Loucy (cell line): ENCODE measurements around the gene CDC20B.

Experiments
- H2AFZ ChIP-seq: fragments of 200-600 bp; sonication (generic); 2 replicates; pipeline ENCODE4 v1.6.0; 2016; ENCODE audit warnings: antibody characterized with exemption, mild to moderate bottlenecking, low read length, moderate library complexity
- H3F3A ChIP-seq: fragments of 200-600 bp; 2 replicates; pipeline ENCODE4 v1.6.0; 2016; ENCODE audit warnings: antibody characterized with exemption, low read depth, mild to moderate bottlenecking
- H3K27me3 ChIP-seq: fragments of 200-600 bp; sonication (generic); 2 replicates; pipeline ENCODE4 v1.6.1; 2014; ENCODE audit warnings: low read length, mild to moderate bottlenecking; ENCODE audit not compliant: insufficient read depth, poor library complexity, severe bottlenecking
- H3K36me3 ChIP-seq: fragments of 200-600 bp; sonication (generic); 2 replicates; pipeline ENCODE4 v1.6.1; 2016; ENCODE audit warnings: low read length; ENCODE audit not compliant: insufficient read depth
- H3K4me1 ChIP-seq: fragments of 200-600 bp; sonication (generic); 2 replicates; pipeline ENCODE4 v1.5.1; 2014; ENCODE audit warnings: low read length, mild to moderate bottlenecking; ENCODE audit not compliant: insufficient read depth, poor library complexity, severe bottlenecking
- H3K4me2 ChIP-seq: fragments of 200-600 bp; sonication (generic); 2 replicates; pipeline ENCODE4 v1.6.0; 2014; ENCODE audit warnings: antibody characterized with exemption, low read length, low read depth, mild to moderate bottlenecking; ENCODE audit not compliant: poor library complexity, severe bottlenecking
- H3K4me3 ChIP-seq: fragments of 200-600 bp; sonication (generic); 2 replicates; pipeline ENCODE4 v1.5.1; 2014; ENCODE audit warnings: low read length, mild to moderate bottlenecking, mixed read lengths; ENCODE audit not compliant: poor library complexity, severe bottlenecking
- H3K79me2 ChIP-seq: fragments of 200-600 bp; sonication (generic); 2 replicates; pipeline ENCODE4 v1.6.1; 2014; ENCODE audit warnings: low read length; ENCODE audit not compliant: insufficient read depth
- H3K9ac ChIP-seq: fragments of 200-600 bp; sonication (generic); 2 replicates; pipeline ENCODE4 v1.6.0; 2014; ENCODE audit warnings: mild to moderate bottlenecking, low read depth, low read length, moderate library complexity; ENCODE audit not compliant: poor library complexity, severe bottlenecking
- H3K9me2 ChIP-seq: fragments of 200-600 bp; sonication (generic); replicated peaks from 2 replicates; pipeline ENCODE4 v1.6.1; 2016; ENCODE audit warnings: low read depth, low read length, mixed read lengths
- H3K9me3 ChIP-seq: fragments of 200-600 bp; sonication (generic); 2 replicates; pipeline ENCODE4 v1.6.1; 2014; ENCODE audit warnings: mild to moderate bottlenecking, antibody characterized with exemption, low read length, low read depth; ENCODE audit not compliant: insufficient read depth
- H4K20me1 ChIP-seq: fragments of 200-600 bp; sonication (generic); 2 replicates; pipeline ENCODE4 v1.6.0; 2014; ENCODE audit warnings: antibody characterized with exemption, low read length, mild to moderate bottlenecking; ENCODE audit not compliant: insufficient read depth, poor library complexity, severe bottlenecking
- CTCF ChIP-seq: fragments of 200-600 bp; sonication (generic); conservative IDR thresholded peaks from 2 replicates; pipeline ENCODE4 v1.5.1; 2014; ENCODE audit warnings: mild to moderate bottlenecking, antibody characterized with exemption, low read length
- EZH2phosphoT487 ChIP-seq: fragments of 200-600 bp; IDR thresholded peaks from 2 replicates; pipeline ENCODE4 v1.6.1; 2018; ENCODE audit warnings: antibody characterized with exemption, mild to moderate bottlenecking, moderate library complexity, borderline replicate concordance

The CDC20B gene, protein sequence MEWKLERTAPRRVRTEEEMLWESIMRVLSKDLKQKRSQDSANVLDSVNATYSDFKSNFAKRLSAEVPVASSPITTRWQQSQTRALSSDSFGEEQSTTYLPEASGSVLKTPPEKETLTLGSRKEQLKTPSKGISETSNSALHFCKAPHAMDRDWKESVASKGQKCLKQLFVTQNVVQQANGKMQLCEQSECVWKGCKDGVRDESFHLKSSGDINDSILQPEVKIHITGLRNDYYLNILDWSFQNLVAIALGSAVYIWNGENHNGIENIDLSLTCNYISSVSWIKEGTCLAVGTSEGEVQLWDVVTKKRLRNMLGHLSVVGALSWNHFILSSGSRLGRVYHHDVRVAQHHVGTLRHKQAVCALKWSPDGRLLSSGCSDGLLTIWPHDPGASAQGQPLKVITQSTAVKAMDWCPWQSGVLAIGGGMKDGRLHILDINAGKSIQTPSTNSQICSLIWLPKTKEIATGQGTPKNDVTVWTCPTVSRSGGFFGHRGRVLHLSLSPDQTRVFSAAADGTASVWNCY

GRCh38 chr5:55172937-55173686 is at the start of gene CDC20B:
Gene CDC20B, minus strand, starts transcription at chr5:55173177. Its CDS starts 177 bp downstream, at chr5:55173000.
- Histone ChIP-seq H3K9me2 (no peaks in the 10 kb centered on the region), H2AFZ (peak within 1 kb of the TSS; percentile 97), H3K4me3 (peak within 1 kb of the TSS; percentile 79), H3K4me1 (no peaks in the 10 kb centered on the region), H3K36me3 (no peaks in the 10 kb centered on the region), H3K4me2 (peak within 1 kb of the TSS; percentile 77), H3K9me3 (no peaks in the 10 kb centered on the region), H3F3A (no peaks in the 10 kb centered on the region), H4K20me1 (no peaks in the 10 kb centered on the region), H3K27me3 (no peaks in the 10 kb centered on the region), H3K79me2 (no peaks in the 10 kb centered on the region), H3K9ac (peak within 1 kb of the TSS; percentile 50)
- no peak for TF ChIP-seq EZH2phosphoT487
- no peak for TF ChIP-seq CTCF

DNA sequence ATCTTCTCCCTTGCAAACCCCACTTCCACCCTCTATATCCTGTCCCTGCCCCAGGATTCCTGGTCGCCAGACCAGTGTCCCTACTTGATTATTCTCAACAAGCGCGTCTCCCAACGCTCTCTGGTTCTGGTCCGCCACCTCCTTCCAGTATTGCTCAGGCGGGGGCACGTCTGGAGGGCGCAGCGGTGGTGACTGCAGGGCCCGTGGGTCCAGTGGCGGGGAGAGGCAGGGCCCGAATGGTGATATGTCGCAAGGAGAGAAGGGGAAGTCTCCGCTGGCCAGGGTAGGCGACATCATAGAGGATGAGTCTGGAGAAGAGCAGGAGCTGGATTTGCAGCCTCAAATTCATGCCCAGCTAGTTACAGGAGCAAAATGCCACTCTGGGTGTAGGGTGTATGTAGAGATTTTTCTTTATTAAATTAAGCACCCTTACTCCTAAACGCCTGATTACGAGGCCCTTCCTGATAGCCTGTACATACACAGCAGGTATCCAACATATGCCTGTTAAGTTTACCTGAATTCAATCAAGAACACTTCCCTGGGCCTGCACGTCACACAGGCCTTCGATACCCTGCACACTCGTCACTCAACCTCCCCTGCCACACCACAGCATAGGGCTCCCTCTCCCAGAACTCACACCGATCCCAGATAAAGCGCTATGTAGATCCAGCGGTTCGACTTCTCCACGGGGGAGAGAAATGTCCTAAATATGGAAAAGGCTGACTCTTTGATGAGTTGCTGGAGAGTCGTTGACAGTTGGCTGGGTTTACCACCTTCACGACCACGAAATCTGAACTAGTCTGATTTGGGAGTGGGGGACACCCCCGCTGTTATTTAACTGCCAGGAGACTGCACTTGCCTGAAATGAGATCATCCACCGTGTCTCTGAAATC is 49.4 kb upstream of the CDC20B start:
- TF ChIP-seq CTCF (no peak), EZH2phosphoT487 (no peak)
- H2AFZ ChIP-seq, result no peak overlapping the region
- no peaks in the 10 kb centered on the region for H3K9me2 ChIP-seq
- H3K27me3 ChIP-seq, result no peaks in the 10 kb centered on the region
- H3K4me1 ChIP-seq, result no peaks in the 10 kb centered on the region
- H3K4me2 ChIP-seq, result no peak overlapping the region
- H3K4me3 ChIP-seq, result no peak overlapping the region
- no peaks in the 10 kb centered on the region for H3K9me3 ChIP-seq
- H3K79me2 ChIP-seq, result no peaks in the 10 kb centered on the region
- H3K9ac ChIP-seq, result no peak overlapping the region
- no peaks in the 10 kb centered on the region for H3K36me3 ChIP-seq
- H4K20me1 ChIP-seq, result no peaks in the 10 kb centered on the region
- no peaks in the 10 kb centered on the region for H3F3A ChIP-seq

DNA sequence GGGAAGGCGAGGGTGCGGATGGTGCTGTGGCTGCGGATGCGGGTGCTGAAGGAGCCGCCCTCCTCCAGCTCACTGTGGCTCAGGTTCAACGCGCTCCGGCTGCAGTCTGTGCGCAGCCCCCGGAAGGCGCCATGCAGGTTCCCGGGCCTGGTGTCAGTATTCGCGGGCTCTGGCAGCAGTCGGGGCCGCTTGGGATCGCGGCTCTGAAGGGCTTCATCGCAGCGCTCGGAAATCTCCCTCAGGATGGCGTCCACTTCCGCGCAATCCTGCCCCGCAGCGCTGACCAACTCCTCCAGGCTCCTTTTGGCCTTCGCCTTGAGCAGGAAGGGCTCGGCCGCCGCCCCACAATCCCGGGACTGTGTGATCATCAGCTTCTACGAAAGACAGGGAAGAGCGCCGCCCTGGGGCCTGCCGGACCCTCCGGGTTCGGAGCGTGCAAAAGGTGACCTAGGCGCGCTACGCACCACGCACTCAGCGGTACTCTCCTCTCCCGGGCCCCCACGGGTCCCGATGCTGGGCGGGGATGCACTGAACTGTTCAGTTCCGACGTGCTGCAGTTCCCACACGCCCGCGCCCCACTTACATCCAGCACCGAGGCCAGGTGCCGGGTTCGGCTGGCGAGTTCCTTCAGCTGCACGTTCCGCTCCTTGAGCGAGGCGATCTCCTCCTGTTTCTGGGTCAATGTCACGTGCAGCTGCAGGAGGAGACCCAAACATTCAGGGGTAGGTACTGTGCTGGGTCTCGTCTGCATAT is 47.6 kb upstream of the CDC20B start:
- no peaks in the 10 kb centered on the region for H3K27me3 ChIP-seq
- H3K79me2 ChIP-seq, result no peaks in the 10 kb centered on the region
- H3K9me3 ChIP-seq, result no peaks in the 10 kb centered on the region
- H2AFZ ChIP-seq, result no peak overlapping the region
- no peaks in the 10 kb centered on the region for H3F3A ChIP-seq
- H4K20me1 ChIP-seq, result no peaks in the 10 kb centered on the region
- H3K4me1 ChIP-seq, result no peaks in the 10 kb centered on the region
- no peaks in the 10 kb centered on the region for H3K36me3 ChIP-seq
- H3K4me3 ChIP-seq, result no peak overlapping the region
- H3K9ac ChIP-seq, result no peak overlapping the region
- H3K4me2 ChIP-seq, result no peak overlapping the region
- TF ChIP-seq EZH2phosphoT487, result no peak
- TF ChIP-seq CTCF, result no peak
- H3K9me2 ChIP-seq, result no peaks in the 10 kb centered on the region
